Measurements from ENCODE around the gene EPC2. TPM values are rescaled to one million over a fixed set of nuclear protein-coding genes. Genes with fewer than 3 reads are reported as not detected.

EPC2 gene
- total and polyA plus RNA-seq, 2 experiments from 2014 or later: 6.3 to 27.0 TPM

- TF ChIP-seq ZNF462 (CRISPR knock-in tag; IDR thresholded peaks at IDR 0.05): no peak
- TF ChIP-seq ZNF331 (CRISPR knock-in tag; IDR thresholded peaks at IDR 0.05; ENCODE audit: low read depth): no peak
- no peak for TF ChIP-seq EZH2phosphoT487 (IDR thresholded peaks at IDR 0.05; ENCODE audit: unreplicated experiment)
- no peak for TF ChIP-seq STAT1 (IDR thresholded peaks at IDR 0.05; ENCODE audit: unreplicated experiment)
- TF ChIP-seq POLR2AphosphoS5 (IDR thresholded peaks at IDR 0.05; ENCODE audit: low read depth): no peak
- TF ChIP-seq ETS1 (IDR thresholded peaks at IDR 0.05): no peak
- no peak for TF ChIP-seq EZH2 (IDR thresholded peaks at IDR 0.05; ENCODE audit: low read depth, unreplicated experiment)
- no peak for TF ChIP-seq NANOG (IDR thresholded peaks at IDR 0.05; ENCODE audit: borderline replicate concordance)
- no peak for TF ChIP-seq REST (IDR thresholded peaks at IDR 0.05; ENCODE audit: unreplicated experiment)
Observed at GRCh38 chr2:148725564-148725963, 81.0 kb downstream of the EPC2 start (continued).

Data from GM23338 (cell line).